Astrocyte (in vitro differentiated cells and primary cell): Measurements from ENCODE around the gene RIC1.

Experiments
- EZH2 ChIP-seq: IDR thresholded peaks from 2 replicates; pipeline ENCODE4 v1.6.1; 2012; ENCODE audit warnings: mild to moderate bottlenecking, low read length, inconsistent platforms; ENCODE audit not compliant: insufficient read depth
- TF ChIP-seq, protein P1 (sequence below): IDR thresholded peaks from 2 replicates; pipeline ENCODE4 v1.5.1; 2011; ENCODE audit warnings: low read depth, mild to moderate bottlenecking, inconsistent platforms, low read length, moderate library complexity; ENCODE audit not compliant: insufficient read depth

DNA sequence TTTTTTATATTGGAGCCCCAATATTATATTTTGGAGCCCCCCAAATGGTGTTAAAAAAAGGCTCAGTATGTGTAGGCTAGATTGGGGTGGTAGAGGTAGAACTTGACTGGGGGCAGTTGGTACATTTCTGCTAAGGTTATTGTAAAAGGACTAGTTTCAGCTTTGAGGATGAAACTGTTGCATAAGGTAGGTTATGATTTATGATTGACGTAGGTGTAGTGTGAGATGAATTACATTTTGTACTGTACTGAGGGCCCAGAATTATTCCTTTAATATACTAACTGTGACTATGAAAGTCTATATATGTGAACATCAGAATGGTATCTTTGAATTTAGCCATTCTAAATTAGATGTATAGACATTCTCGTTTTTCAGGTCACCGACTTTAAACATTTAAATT lies 3.6 kb downstream of the RIC1 start:
- TF ChIP-seq, protein P1, sequence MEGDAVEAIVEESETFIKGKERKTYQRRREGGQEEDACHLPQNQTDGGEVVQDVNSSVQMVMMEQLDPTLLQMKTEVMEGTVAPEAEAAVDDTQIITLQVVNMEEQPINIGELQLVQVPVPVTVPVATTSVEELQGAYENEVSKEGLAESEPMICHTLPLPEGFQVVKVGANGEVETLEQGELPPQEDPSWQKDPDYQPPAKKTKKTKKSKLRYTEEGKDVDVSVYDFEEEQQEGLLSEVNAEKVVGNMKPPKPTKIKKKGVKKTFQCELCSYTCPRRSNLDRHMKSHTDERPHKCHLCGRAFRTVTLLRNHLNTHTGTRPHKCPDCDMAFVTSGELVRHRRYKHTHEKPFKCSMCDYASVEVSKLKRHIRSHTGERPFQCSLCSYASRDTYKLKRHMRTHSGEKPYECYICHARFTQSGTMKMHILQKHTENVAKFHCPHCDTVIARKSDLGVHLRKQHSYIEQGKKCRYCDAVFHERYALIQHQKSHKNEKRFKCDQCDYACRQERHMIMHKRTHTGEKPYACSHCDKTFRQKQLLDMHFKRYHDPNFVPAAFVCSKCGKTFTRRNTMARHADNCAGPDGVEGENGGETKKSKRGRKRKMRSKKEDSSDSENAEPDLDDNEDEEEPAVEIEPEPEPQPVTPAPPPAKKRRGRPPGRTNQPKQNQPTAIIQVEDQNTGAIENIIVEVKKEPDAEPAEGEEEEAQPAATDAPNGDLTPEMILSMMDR = no peak
- TF ChIP-seq EZH2 = no peak
